Activated CD4-positive, alpha-beta T cell treated with anti-CD3 and anti-CD28 coated beads, Interleukin-2, amount 50 U/mL, for 1 hour (primary cell): Measurements from ENCODE around the gene ACSF3.

Experiments used
- DNase-seq: peaks from one replicate; pipeline ENCODE4 v3.0.0-alpha.2; 2020

The ACSF3 gene

GRCh38 chr16:89113152-89113547, 19.5 kb downstream of the ACSF3 start:
- no peak for DNase-seq

- DNase-seq = no peak
Observed at GRCh38 chr16:89113661-89114060, 20.0 kb downstream of the ACSF3 start.

GRCh38 chr16:89114159-89114981, 20.7 kb downstream of the ACSF3 start:
- DNase-seq = peak; percentile 43

GRCh38 chr16:89115216-89115861, 21.7 kb downstream of the ACSF3 start:
- peak; percentile 89 for DNase-seq

DNA sequence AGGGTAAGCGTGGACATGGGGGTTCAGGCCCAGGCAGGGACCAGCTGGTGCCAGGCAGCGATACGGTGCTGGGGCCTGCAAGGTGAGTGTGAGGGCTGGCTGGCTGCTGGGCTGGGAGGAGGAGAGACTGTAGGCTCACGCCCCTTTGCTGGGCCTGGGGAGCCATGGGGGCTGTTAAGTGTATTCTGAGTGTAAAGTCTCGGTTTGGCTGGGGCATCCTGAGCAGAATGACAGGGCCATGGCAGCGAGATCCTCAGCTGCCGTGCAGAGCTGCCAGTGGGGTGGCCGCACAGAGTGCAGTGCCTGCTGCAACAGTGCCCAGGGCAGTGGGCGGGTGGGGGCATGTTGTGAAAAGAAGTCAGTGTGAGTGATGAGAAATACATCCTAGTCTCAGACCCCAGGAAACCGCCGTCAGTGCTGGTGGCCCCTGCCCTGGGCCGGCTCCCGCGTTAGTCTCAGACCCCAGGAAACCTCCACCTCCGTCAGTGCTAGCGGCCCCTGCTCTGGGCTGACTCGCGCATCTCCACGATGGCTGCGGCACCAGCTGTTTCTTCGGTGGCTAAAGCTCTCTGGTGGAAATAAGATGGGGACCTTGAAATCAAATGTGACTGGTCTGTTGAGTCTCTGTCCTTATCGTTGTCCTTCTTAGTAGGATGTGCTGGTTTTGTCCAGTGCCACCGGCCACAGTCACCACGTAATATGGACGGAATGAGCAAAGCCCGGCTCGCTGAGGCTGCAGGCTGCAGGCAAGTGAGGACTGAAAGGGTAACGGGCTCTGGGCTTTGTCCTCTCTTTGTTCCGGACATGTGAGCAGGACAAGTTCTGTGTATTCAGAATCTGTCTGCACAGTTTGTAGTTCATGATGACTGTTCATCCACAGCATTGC, 22.9 kb downstream of the ACSF3 start:
- no peak for DNase-seq

DNA sequence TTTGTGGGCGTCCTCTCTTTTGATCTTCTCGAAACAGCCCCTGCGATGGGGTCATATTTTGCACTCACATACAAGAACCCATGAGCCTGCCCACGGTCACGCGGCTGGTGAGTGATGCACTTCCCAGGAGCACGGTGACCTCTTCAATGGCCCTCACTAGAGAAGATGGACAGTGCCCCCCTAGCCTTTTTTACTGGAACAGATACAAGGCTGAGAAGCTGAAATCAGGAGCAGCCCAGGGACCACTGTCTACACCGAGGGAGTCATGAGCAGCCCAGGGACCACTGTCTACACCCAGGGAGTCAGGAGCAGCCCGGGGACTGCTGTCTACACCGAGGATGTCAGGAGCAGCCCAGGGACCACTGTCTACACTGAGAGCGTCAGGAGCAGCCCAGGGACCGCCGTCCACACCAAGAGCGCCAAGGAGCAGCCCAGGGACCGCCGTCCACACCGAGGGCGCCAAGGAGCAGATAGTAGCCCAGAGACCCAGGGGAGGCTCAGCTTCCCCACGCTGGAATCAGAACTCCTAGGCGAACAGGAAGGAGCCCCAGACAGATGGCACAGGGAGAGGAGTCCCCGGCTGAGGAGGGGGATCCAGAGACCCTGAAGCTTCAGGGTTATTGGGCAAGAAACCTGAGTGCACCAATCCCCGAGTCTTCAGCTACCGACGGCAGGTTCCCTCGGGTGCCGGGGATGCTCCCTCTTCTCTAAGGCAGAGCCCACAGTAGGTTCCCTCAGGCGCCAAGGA, 23.7 kb downstream of the ACSF3 start:
- DNase-seq = no peak

DNA sequence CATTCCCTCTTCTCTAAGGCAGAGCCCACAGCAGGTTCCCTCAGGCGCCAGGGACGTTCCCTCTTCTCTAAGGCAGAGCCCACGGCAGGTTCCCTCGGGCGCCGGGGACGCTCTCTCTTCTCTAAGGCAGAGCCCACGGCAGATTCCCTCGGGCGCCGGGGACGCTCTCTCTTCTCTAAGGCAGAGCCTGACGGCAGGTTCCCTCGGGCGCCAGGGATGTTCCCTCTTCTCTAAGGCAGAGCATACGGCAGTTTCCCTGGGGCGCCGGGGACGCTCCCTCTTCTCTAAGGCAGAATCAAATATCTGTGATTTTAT, 24.3 kb downstream of the ACSF3 start:
- no peak for DNase-seq

DNA sequence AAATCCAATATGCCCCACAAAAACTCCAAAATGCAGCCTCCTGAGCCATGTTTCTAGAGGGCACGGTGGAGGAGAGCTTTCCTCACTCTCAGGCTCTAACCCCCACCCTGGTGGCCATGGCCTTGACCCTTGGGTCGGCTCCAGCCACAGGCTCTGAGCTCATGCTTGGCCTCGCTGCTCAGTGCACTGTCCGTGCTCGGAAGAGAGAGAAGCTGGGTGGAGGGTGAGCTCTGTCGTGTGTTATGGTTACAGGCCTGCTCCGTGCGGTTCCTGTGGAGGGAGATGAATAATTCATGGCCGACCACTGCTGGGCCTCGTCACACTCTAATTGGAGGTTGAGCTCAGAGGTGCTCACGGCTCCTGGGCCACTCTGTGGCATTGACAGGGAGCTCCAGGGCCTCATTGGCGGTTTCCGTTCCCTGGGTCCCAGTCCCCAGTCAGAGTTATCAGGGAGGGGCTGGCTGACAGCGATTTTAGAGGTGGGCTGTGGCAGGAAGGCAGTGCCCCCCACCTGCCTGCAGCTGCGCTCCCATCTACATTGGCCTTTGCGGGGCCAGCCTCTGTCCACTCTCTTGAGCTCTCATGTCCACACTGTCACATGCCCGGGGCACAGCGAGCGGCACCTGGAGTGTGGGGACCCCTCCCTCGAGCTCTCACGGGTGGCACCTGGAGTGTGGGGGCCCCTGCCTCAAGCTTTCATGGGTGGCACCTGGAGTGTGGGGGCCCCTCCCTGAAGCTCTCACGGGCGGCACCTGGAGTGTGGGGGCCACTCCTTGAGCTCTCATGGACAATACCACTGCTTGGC, 24.9 kb downstream of the ACSF3 start:
- no peak for DNase-seq

GRCh38 chr16:89119166-89119621, 25.5 kb downstream of the ACSF3 start:
- no peak for DNase-seq

GRCh38 chr16:89119661-89120141, 26.0 kb downstream of the ACSF3 start:
- DNase-seq = no peak

DNA sequence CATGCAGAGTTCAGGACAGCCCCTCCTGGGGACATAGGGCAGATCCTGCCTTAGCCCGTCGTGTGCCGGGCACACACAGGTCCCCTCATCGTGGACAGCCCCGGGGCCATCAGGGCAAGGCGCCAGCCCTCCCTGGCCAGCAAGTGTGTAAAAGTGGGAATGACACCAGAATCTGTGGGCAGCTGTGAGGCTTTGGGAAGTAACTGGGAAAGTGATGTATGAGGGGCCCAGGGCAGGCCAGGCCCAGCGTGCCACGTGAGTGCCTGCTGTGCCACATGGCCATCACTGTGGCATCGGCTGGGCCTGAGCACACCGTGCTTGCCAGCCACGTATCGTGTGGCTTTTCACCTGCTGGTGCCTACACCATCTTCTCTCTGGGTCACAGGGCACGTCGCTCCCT, 26.6 kb downstream of the ACSF3 start:
- DNase-seq = no peak

GRCh38 chr16:89120921-89121351, 27.3 kb downstream of the ACSF3 start:
- DNase-seq = no peak

- DNase-seq = no peak
Observed at GRCh38 chr16:89121691-89122321, 28.2 kb downstream of the ACSF3 start.

- peak; percentile 75 for DNase-seq
Observed at GRCh38 chr16:89122322-89122851, 28.7 kb downstream of the ACSF3 start.

DNA sequence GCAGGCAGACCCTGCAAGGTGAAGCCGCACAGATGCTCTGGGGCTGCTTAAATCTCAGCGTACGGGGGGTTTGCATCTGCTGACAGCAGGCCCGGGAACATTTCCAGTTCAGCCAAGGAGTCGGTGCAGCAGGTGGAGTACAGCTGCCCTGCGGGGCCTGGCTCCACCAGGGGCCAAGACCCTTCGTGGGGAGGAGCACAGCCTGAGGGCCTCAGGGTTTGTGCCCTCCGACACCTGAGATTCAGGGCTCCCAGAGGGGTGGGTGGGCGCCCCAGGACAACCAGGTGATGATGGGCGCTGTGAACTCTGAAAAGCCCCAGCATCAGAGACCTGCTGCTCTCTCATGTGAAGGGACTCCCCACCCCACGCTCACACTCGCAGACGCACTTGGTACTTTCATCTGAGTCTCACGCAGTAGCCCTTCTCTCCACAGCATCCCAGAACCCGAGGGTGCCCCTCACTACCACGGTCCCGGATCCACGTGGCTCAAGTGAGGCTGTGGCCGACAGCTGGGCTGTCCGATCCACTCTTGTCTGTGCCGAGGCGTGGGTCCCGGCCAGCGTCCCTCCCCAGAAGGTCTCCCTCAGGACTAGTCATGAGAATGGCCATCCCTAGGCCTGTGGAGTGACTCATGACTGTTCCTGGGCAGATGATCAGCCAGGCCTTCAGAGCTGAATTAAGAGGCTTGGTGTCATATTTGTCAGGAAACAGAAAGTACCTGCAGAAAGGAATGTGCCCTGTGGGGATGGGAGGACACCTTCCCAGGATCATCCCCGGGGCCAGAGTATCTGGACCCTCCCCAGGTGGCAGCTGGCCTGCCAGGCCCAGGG, 29.6 kb downstream of the ACSF3 start:
- DNase-seq = no peak

- no peak for DNase-seq
Observed at GRCh38 chr16:89123831-89124100, 30.1 kb downstream of the ACSF3 start.

DNA sequence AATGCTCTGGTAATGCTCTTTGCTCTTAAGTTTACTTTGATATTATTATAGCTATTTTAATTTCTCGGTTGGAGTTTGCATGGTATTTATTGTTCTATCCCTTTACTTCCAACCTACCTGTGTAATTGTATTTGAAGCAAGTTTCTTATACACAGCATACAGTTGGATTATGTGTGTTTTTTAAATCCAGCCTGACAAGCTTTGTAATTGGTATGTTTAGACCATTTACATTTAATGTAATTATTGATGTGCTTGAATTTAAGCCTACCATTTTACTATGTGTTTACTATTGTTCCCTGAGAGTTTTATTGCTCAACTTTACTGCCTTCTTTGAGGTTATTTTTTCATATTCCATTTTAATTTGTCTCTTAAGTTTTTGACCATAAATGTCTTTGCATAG, 35.7 kb downstream of the ACSF3 start:
- no peak for DNase-seq

DNA sequence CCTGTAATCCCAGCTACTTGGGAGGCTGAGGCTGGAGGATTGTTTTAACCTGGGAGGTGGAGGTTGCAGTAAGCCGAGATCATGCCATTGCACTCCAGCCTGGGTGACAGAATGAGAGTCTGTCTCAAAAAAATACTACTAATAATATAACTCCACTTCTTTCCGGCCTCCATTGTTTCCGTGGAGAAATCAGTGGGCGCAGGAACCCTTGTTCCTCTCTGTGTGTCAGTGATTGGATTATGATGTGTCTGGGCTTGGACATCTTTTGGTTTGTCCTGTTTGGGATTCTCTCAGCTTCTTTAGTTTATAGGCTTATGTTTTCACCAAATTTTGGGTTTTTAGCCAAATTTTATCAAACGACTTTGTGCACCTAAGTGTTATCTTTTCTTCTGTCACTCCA, 36.8 kb downstream of the ACSF3 start:
- DNase-seq = no peak

DNA sequence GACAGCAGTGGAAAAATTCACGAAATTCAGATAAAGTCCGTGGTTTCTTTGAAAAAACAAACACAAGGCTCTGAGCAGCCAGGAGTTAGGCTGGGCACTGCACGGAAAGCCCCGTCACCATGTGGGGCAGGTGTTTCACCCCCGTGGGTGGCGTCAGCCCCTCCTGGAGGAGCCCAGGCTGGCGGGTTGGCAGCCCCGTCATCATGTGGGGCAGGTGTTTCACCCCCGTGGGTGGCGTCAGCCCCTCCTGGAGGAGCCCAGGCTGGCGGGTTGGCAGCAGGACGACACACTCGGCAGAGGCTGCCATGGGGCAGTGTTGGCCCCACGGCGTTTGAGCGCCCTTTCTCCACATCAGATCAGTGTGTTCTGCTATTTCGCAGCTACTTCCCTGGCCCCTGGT, 38.1 kb downstream of the ACSF3 start:
- no peak for DNase-seq
